GM12878 (cell line): Measurements from ENCODE around the gene ABHD14A. TPM values are rescaled to one million over a fixed set of nuclear protein-coding genes. Genes with fewer than 3 reads are reported as not detected.
A peak's percentile ranks its signal among the peaks of the same experiment; 100 is the strongest.

Experiments used
- BACH1 ChIP-seq: fragments of 450-650 bp; IDR thresholded peaks from 2 replicates; pipeline ENCODE4 v1.6.1; 2017; ENCODE audit warnings: mild to moderate bottlenecking, borderline replicate concordance
- CREB1 ChIP-seq: IDR thresholded peaks from 2 replicates; pipeline ENCODE4 v1.6.1; 2012; ENCODE audit warnings: low read depth, mild to moderate bottlenecking, inconsistent platforms
- ESRRA ChIP-seq: IDR thresholded peaks from 2 replicates; pipeline ENCODE4 v1.6.1; 2012; ENCODE audit warnings: mild to moderate bottlenecking, low read length, improper control_type of control experiment
- FOXM1 ChIP-seq: IDR thresholded peaks from 2 replicates; pipeline ENCODE4 v1.6.1; 2012; ENCODE audit warnings: low read depth, mild to moderate bottlenecking, inconsistent platforms, low read length, moderate library complexity
- GABPA ChIP-seq: IDR thresholded peaks from 2 replicates; pipeline ENCODE4 v1.6.1; 2014; ENCODE audit warnings: antibody characterized with exemption, low read depth, mild to moderate bottlenecking, inconsistent platforms
- KDM1A ChIP-seq: fragments of 200-600 bp; sonication (generic); IDR thresholded peaks from 2 replicates; pipeline ENCODE4 v1.6.1; 2016; ENCODE audit warnings: borderline replicate concordance
- MLLT1 ChIP-seq: fragments of 450-650 bp; IDR thresholded peaks from 2 replicates; pipeline ENCODE4 v1.6.1; 2016; ENCODE audit warnings: mild to moderate bottlenecking
- MTA3 ChIP-seq: IDR thresholded peaks from 2 replicates; pipeline ENCODE4 v1.6.1; 2012; ENCODE audit warnings: low read length, inconsistent platforms, borderline replicate concordance
- NFXL1 ChIP-seq: fragments of 450-650 bp; IDR thresholded peaks from 2 replicates; pipeline ENCODE4 v1.6.1; 2017; ENCODE audit warnings: antibody characterized with exemption, mild to moderate bottlenecking, borderline replicate concordance
- NFYA ChIP-seq: IDR thresholded peaks from 2 replicates; pipeline ENCODE4 v1.6.1; 2011; ENCODE audit warnings: low read depth, mild to moderate bottlenecking, low read length, improper control_type of control experiment, borderline replicate concordance
- POLR2AphosphoS5 ChIP-seq: IDR thresholded peaks from 2 replicates; pipeline ENCODE4 v1.6.1; 2011; ENCODE audit warnings: mild to moderate bottlenecking, low read length, inconsistent platforms
- RBBP5 ChIP-seq: fragments of 200-600 bp; sonication (generic); conservative IDR thresholded peaks from 2 replicates; pipeline ENCODE4 v1.6.1; 2016
- RCOR1 ChIP-seq: conservative IDR thresholded peaks from 2 replicates; pipeline ENCODE4 v1.6.1; 2012; ENCODE audit warnings: low read depth, low read length, improper control_type of control experiment
- RELA ChIP-seq: fragments of 450-650 bp; IDR thresholded peaks from 2 replicates; pipeline ENCODE4 v1.8.0; 2014; ENCODE audit warnings: borderline replicate concordance; ENCODE audit not compliant: partially characterized antibody
- RFX5 ChIP-seq: IDR thresholded peaks from 2 replicates; pipeline ENCODE4 v1.6.1; 2011; ENCODE audit warnings: low read depth, low read length, improper control_type of control experiment
- SREBF2 ChIP-seq: IDR thresholded peaks from 2 replicates; pipeline ENCODE4 v1.6.1; 2012; ENCODE audit warnings: mild to moderate bottlenecking, low read length
- SRF ChIP-seq, 2 experiments: IDR thresholded peaks; 2 replicates each; pipeline ENCODE4 v1.6.1; 2011; ENCODE audit warnings: low read depth in 2 of 2, low read length in 2 of 2, mild to moderate bottlenecking in 1 of 2, moderate library complexity in 1 of 2
- STAT1 ChIP-seq: fragments of 450-650 bp; conservative IDR thresholded peaks from 2 replicates; pipeline ENCODE4 v1.6.1; 2014; ENCODE audit warnings: antibody characterized with exemption, mild to moderate bottlenecking
- SUPT20H ChIP-seq: IDR thresholded peaks from 2 replicates; pipeline ENCODE4 v1.6.1; 2011; ENCODE audit warnings: low read depth, mild to moderate bottlenecking, low read length, moderate library complexity, borderline replicate concordance; ENCODE audit not compliant: control insufficient read depth
- TCF3 ChIP-seq: IDR thresholded peaks from 2 replicates; pipeline ENCODE4 v1.6.1; 2012; ENCODE audit warnings: low read depth, mild to moderate bottlenecking, low read length, borderline replicate concordance; ENCODE audit not compliant: insufficient read depth
- YY1 ChIP-seq: IDR thresholded peaks from 2 replicates; pipeline ENCODE4 v1.6.1; 2011; ENCODE audit warnings: low read depth, mild to moderate bottlenecking, low read length
- ZNF274 ChIP-seq: IDR thresholded peaks from one replicate; pipeline ENCODE4 v1.8.0; 2011; ENCODE audit not compliant: insufficient read length, insufficient read depth
- polyA plus RNA-seq, 11 experiments: library from polyadenylated mRNA; depleted of rRNA in 4 of 11; unstranded in 6 of 11; stranded (reverse) in 5 of 11; fragments of >200 nt; fragmentation: Nextera tagmentation in 4 of 11; fragmentation: Illumina TruSeq in 1 of 11; extraction: Ambion mirVana in 4 of 11; extraction: Trizol in 1 of 11; gene quantifications; 1 replicate in 1 of 11; 2 replicates in 10 of 11; pipeline versions ENCODE4 v1.2.1 to v1.2.3, GENCODE V29; 2011 to 2016; ENCODE audit warnings: inconsistent platforms in 2 of 11, missing spikeins in 2 of 11, low read depth in 1 of 11
- total RNA-seq, 4 experiments: library from RNA; depleted of rRNA in 3 of 4; stranded (reverse); fragments of >200 nt in 3 of 4; fragmentation: Illumina TruSeq in 1 of 4; extraction: Trizol in 1 of 4; gene quantifications; 2 replicates each; pipeline versions ENCODE4 v1.2.1 to v1.2.3, GENCODE V29; 2013 to 2021
- TF ChIP-seq, protein P1 (sequence below): fragments of 450-650 bp; IDR thresholded peaks from 2 replicates; pipeline ENCODE4 v1.6.1; 2016; ENCODE audit warnings: mild to moderate bottlenecking, moderate library complexity, borderline replicate concordance
- TF ChIP-seq, protein P2 (sequence below): IDR thresholded peaks from 2 replicates; pipeline ENCODE4 v1.6.1; 2011; ENCODE audit warnings: borderline replicate concordance, low read depth, mild to moderate bottlenecking, moderate library complexity, mixed read lengths, low read length; ENCODE audit not compliant: insufficient read depth; ENCODE audit errors: extremely low read length
- TF ChIP-seq, protein P3 (sequence below): IDR thresholded peaks from 2 replicates; pipeline ENCODE4 v1.6.1; 2012; ENCODE audit warnings: low read depth, low read length, improper control_type of control experiment

Gene ABHD14A
- total and polyA plus RNA-seq, 10 of the 15 experiments (the other 5 are each of a cell fraction or from before 2014, with no cell fraction given) = 1.2 to 27.0 (median 7.9) TPM

GRCh38 chr3:51992017-51992682, 17.3 kb downstream of the ABHD14A start (continued):
- TF ChIP-seq, protein P1, sequence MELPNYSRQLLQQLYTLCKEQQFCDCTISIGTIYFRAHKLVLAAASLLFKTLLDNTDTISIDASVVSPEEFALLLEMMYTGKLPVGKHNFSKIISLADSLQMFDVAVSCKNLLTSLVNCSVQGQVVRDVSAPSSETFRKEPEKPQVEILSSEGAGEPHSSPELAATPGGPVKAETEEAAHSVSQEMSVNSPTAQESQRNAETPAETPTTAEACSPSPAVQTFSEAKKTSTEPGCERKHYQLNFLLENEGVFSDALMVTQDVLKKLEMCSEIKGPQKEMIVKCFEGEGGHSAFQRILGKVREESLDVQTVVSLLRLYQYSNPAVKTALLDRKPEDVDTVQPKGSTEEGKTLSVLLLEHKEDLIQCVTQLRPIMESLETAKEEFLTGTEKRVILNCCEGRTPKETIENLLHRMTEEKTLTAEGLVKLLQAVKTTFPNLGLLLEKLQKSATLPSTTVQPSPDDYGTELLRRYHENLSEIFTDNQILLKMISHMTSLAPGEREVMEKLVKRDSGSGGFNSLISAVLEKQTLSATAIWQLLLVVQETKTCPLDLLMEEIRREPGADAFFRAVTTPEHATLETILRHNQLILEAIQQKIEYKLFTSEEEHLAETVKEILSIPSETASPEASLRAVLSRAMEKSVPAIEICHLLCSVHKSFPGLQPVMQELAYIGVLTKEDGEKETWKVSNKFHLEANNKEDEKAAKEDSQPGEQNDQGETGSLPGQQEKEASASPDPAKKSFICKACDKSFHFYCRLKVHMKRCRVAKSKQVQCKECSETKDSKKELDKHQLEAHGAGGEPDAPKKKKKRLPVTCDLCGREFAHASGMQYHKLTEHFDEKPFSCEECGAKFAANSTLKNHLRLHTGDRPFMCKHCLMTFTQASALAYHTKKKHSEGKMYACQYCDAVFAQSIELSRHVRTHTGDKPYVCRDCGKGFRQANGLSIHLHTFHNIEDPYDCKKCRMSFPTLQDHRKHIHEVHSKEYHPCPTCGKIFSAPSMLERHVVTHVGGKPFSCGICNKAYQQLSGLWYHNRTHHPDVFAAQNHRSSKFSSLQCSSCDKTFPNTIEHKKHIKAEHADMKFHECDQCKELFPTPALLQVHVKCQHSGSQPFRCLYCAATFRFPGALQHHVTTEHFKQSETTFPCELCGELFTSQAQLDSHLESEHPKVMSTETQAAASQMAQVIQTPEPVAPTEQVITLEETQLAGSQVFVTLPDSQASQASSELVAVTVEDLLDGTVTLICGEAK = no peak
- TF ChIP-seq SRF (IDR thresholded peaks at IDR 0.05; ENCODE audit: low read depth in 2 of 2, low read length in 2 of 2) (no peak), RELA (no peak), STAT1 (no peak), SREBF2 (no peak), ESRRA (no peak), NFXL1 (no peak), SUPT20H (no peak), FOXM1 (peak; percentile 15; the same call in 1 of the 2 replicates), ZNF274 (no peak), TCF3 (no peak), NFYA (no peak), MLLT1 (no peak), RFX5 (no peak), MTA3 (no peak), CREB1 (peak; percentile 37; the same call in 1 of the 2 replicates), BACH1 (no peak), RCOR1 (no peak), GABPA (no peak), YY1 (no peak), POLR2AphosphoS5 (peak; percentile 65), RBBP5 (no peak), KDM1A (no peak)
- TF ChIP-seq, protein P2, sequence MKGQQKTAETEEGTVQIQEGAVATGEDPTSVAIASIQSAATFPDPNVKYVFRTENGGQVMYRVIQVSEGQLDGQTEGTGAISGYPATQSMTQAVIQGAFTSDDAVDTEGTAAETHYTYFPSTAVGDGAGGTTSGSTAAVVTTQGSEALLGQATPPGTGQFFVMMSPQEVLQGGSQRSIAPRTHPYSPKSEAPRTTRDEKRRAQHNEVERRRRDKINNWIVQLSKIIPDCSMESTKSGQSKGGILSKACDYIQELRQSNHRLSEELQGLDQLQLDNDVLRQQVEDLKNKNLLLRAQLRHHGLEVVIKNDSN = no peak
- TF ChIP-seq, protein P3, sequence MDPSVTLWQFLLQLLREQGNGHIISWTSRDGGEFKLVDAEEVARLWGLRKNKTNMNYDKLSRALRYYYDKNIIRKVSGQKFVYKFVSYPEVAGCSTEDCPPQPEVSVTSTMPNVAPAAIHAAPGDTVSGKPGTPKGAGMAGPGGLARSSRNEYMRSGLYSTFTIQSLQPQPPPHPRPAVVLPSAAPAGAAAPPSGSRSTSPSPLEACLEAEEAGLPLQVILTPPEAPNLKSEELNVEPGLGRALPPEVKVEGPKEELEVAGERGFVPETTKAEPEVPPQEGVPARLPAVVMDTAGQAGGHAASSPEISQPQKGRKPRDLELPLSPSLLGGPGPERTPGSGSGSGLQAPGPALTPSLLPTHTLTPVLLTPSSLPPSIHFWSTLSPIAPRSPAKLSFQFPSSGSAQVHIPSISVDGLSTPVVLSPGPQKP = no peak
